DMS53 (cell line): Measurements from ENCODE around the gene ANKLE2.
"Not testable (repeated sequence)": the region's sequence is repeated elsewhere in the genome, so short reads cannot be mapped to it uniquely, and the experiment has no call there.

Experiments
- DNase-seq: peaks from one replicate; lab custom pipeline; 2025; lab: John Stamatoyannopoulos, UW

Gene ANKLE2

GRCh38 chr12:132776816-132777568 lies 15.4 kb upstream of the ANKLE2 start:
- DNase-seq = no peak

GRCh38 chr12:132776230-132776625 lies 14.6 kb upstream of the ANKLE2 start:
- DNase-seq = not testable (repeated sequence)

- no peak for DNase-seq
These were observed 14.0 kb upstream of the ANKLE2 start for GRCh38 chr12:132775502-132776229.

DNA sequence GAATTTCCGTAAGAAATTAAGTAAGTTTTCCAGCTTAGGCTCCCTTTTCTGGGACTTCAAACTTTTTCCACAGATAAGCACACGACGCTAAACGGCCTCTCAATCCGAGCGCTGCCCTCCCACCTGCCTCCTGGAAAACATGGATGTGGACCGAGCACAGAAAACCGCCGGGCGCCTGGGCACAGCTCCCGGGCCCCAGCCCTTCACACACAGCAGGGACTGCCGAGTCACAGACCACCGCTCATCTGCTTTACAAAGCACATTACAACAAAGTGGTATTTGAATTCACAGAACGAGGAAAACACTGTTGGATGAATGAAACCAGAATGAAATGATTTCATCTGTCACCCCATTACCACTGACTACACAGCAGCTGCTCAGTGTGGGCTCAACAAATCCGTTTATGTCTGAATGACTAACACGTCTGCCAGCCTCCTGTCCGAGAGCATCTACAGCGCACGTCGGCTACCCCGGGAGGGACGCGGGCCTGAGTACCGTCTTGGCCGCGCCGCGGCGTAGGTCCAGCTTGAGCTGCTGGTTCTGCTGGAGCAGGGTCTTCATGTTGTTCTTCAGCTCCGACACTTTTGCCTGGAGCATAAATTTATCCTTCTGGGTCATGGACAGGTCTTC lies 13.1 kb upstream of the ANKLE2 start:
- DNase-seq = no peak

DNA sequence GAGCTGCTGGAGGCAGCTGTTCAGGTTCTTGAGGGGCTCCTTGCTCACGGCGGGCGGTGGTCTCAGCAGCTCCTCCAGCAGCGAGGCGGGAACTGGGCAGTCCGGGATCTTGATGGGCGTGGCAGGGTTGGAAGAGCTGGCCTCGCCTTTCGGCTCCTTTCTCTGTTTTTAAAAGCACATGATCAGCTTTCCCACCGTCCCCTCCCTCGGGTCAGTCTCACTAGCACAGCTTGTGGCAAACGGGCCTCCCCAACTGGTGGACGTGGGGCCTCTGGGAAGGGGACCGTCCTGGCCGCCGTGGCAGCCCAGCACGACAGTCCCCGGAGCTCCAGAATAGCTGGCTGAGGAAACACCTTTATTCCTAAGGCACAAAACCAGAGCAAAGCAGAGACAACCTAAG lies 12.5 kb upstream of the ANKLE2 start:
- no peak for DNase-seq

DNA sequence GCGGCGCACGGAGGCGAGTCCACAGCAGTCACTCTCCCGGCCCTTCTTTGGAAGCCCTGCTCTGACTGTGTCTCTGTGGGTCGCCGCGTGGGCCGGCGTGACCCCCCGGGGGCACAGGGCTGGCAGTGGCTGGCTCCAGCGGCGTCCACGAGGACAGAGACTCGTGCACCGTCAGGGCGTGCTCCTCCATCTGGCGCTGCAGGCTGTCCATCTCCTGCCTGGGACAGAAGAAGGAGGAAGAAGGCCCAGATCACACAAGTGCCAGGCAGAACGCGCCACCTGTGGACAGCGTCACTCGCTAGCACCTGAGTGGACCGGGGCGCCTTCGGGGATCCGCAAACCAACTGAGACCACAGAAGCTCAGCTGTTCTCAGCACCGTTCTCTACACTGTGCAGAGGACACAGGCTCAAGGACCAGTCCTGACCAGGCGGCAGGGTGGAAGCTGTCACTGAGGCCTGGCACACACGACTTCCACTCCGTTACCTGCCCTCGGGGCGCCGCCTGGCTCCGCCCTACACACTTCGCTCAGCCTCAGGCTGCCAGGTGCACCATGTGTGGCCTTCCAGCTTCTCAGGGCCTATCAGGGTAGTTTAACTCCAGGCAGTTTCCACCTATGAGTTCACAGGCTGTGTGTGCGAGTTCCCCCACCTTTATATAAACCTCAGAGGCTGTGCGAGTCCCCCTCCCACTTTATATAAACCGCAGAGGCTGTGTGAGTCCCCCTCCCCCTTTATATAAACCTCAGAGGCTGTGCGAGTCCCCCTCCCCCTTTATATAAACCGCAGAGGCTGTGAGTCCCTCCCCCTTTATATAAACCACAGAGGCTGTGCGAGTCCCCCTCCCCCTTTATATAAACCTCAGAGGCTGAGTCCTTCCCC lies 11.7 kb upstream of the ANKLE2 start:
- no peak for DNase-seq

GRCh38 chr12:132772606-132773005 lies 11.0 kb upstream of the ANKLE2 start:
- no peak for DNase-seq

- no peak for DNase-seq
These were observed 9.7 kb upstream of the ANKLE2 start for GRCh38 chr12:132771126-132771838.

DNA sequence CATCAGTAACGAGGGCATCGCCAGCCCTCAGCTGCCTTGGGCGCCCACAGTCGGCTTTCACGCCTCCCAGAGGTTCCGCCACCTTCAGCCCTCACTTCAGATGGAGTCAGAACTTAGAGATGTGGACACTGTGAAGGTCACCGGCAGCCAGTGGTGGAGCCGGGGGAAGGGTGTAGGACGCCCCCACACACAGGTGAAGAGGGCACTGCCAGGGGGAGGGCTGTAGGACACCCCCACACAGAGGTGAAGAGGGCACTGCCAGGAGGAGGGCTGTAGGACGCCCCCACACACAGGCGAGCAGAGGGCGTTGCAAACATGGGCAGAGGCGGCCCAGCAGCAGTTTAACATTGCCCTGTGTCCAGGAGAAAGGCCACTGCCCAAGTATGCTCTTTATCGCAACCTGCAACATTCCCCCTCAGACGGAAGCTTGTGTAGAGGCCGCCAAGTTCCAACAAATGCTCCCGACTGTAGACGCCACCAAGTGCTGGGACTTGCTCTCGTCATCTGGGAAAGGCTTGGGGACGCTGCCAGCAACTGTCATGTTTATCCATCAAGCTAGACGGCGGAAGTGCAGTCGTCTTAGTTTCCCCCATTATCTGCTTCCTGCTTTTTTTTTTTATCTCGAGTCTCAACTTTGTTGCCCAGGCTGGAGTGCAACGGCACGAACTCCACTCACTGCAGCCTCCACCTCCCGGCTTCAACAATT lies 4.9 kb upstream of the ANKLE2 start:
- no peak for DNase-seq

DNA sequence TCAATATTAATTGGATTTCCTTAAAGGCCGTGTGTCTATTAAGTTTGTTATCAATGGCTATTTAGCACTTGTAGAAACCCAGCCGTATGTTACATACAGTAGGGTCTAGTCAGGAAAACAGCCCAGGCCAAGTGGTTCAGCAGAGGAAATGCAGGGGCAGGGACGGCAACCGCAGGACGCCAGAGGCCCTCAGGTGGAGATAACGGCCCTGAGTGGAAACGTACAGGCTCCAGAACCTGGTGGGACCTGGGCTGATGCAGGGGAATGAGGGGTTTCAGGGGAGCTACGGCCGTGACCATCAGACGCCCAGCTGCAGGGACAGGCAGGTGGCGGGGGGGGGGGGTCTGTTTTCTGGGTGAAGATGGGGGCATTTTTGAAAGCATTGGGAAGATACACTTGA lies 3.7 kb upstream of the ANKLE2 start:
- no peak for DNase-seq

DNA sequence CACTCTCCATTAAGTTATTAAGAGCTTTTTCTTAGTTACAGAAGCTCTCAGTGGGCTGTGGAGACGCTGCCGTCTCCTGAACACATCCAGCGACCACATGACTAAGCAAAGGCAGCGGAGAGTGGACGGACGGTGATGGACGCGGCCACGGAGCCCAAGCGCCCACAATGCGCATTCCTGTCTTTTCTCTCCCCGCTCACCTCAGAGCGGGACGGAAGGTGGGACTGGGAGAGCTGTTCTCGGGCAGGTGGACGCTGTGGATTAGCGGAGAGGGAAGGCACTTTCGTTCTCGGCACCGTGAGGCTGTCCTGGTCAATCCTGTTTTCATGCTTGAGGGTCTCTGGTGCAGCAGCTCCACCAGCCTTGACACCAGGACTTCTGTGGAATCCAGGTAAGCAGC lies 2.6 kb upstream of the ANKLE2 start:
- no peak for DNase-seq

DNA sequence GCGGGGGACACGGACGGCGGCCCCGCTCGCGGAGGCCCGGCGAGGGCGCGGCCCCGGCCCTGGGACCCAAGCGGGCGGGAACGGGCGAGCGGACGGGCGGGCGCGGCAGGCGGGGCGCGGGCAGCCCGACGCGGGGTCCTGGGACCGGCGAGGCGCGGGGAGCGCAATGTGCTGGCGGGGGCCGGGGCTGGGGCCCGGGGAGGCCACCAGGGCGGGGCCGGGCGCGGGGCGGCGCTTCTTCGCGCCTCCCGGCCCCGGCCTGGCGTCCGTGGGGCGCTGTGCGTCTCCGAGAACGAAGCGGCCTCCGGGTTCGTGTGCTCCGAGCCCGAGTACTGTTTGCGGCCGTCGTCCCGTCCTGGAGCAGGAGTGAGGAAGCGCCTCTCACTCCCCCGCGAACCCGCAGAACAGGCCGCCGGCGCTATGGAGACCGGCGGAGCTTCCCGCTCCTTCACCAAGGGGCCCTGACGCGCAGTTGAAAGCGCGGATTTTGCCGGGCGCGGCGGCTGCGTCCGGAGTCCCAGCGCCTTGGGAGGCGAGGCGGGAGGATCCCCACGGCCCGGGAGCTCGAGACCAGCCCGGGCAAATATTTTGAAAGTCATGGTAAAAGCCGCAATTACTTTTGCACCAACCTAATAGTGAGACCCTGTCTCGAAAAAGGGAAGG lies 420 bp upstream of the ANKLE2 start:
- DNase-seq = peak; percentile 97

DNA sequence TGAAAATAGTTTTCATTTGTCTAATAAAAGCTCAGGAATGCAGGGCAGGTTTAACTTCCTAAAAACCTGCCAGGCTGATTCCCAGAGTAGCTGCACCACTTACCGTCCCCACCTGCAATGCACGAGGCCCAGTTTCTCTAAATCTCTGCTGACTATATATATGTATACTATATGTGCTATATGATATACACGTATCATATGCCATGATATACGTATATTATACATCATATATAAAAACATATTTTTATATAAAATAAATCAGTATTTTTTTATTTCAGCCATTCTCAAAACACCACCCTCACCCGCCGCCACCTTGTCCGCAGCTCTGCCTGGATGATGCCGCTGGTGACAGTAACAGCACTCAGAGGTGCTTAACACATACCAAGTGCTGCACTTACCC lies 2.3 kb downstream of the ANKLE2 start:
- no peak for DNase-seq

GRCh38 chr12:132758825-132759224 lies 2.8 kb downstream of the ANKLE2 start:
- DNase-seq = not testable (repeated sequence)

- DNase-seq = no peak
These were observed 7.3 kb downstream of the ANKLE2 start for GRCh38 chr12:132754160-132754932.

DNA sequence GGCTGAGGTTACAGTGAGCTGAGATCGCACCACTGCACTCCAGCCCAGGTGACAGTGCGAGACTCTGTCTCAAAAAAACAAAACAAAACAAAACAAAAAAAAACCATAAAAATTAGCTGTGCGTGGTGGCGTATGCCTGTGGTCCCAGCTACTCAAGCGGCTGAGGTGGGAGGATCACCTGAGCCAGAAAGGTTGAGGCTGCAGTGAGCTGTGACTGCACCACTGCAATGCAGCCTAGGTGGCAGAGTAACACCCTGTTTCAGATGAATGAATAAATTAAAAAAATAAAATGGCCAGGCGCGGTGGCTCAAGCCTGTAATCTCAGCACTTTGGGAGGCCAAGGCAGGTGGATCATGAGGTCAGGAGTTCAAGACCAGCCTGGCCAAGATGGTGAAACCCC lies 8.0 kb downstream of the ANKLE2 start:
- DNase-seq = not testable (repeated sequence)

DNA sequence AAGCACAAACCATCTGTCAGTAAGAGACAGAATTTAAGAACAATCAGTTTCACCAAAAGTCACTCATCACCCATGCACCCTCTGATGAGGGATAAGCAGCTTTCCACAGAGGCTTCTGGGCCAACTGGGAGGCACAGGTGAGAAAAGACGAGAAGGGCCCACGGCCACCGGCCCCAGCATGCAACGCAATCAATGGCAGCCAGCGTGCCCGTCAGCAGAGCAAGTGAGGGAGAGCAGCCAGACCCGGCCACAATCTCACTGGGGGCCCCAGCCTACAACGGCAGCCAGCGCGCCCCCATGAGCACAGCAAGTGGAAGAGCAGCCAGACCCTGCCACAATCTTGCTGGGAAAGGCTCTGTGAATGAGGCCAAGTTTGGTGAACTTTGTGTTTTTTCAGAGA lies 13.3 kb downstream of the ANKLE2 start:
- DNase-seq = no peak

- DNase-seq = no peak
These were observed 13.7 kb downstream of the ANKLE2 start for GRCh38 chr12:132747896-132748295.

DNA sequence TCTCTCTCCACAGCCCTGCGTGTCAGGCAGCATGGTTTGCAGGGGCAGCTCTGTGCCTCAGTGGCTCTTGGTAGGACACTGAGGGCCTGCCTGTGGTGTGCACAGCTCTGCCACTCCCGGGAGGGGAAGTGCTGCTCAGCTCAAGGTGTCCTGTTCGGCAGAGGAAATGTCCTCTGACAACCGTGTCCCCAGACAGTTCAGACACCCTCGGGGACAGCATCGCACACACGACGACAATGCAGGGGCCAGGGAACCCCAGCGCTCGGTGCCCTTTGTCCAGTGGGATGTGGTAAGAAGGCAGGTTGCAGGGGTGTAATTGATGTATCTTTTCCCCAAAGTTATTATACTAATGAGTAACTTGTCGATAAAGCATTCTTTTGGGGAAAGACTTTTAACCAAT lies 14.2 kb downstream of the ANKLE2 start:
- DNase-seq = no peak

DNA sequence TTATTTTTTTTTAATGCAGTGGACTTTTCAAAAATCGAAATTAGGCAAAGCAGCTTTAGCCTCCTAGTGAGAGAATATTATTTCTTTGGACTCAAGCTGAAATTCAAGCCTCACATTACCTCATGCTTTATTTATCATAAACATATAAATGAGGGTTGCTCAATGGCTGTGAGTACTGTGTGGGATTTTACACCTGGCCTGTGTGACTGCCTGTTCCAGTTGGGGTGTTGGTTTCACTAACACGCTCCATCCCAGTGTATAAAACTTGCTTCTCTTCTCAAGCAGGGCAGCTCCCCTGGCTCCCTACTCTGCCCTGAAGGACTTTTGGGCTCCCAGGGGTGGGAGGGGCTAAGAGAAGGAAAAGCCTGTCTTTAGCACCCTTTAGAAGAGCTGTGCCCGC lies 15.0 kb downstream of the ANKLE2 start:
- DNase-seq = no peak
